M059J (cell line): ENCODE results near the gene ORAI2. TPM values are rescaled to one million over a fixed set of nuclear protein-coding genes. Genes with fewer than 3 reads are reported as not detected.

Experiments
- DNase-seq: peaks from one replicate; pipeline ENCODE4 v3.0.0-alpha.2; 2012; ENCODE audit warnings: low read depth
- total RNA-seq: library from RNA; depleted of rRNA; stranded (reverse); fragments of >200 nt; shearing (Covaris generic); gene quantifications from 2 replicates; pipeline ENCODE4 v1.2.3, GENCODE V29; 2014

The ORAI2 gene
- total RNA-seq, 1 experiment from 2014 or later = 67.0 TPM

- no peak for DNase-seq
These were observed 17.6 kb upstream of the ORAI2 start for GRCh38 chr7:102415685-102416225.

- DNase-seq = no peak
These were observed 17.0 kb upstream of the ORAI2 start for GRCh38 chr7:102416406-102416805.

GRCh38 chr7:102417105-102417504, 16.3 kb upstream of the ORAI2 start:
- no peak for DNase-seq

GRCh38 chr7:102418592-102418991, 14.8 kb upstream of the ORAI2 start:
- DNase-seq = no peak

- no peak for DNase-seq
These were observed 11.6 kb upstream of the ORAI2 start for GRCh38 chr7:102421706-102422240.

- no peak for DNase-seq
These were observed 9.2 kb upstream of the ORAI2 start for GRCh38 chr7:102424129-102424551.

GRCh38 chr7:102424787-102425218, 8.6 kb upstream of the ORAI2 start:
- DNase-seq = no peak

- DNase-seq = no peak
These were observed 7.6 kb upstream of the ORAI2 start for GRCh38 chr7:102425639-102426267.

GRCh38 chr7:102426268-102427018, 6.9 kb upstream of the ORAI2 start:
- DNase-seq = no peak

- no peak for DNase-seq
These were observed 6.4 kb upstream of the ORAI2 start for GRCh38 chr7:102427019-102427405.

- no peak for DNase-seq
These were observed 4.1 kb upstream of the ORAI2 start for GRCh38 chr7:102429141-102429899.

- peak; percentile 80 for DNase-seq
These were observed 1.6 kb upstream of the ORAI2 start for GRCh38 chr7:102431617-102432298.

- DNase-seq = no peak
These were observed 745 bp upstream of the ORAI2 start for GRCh38 chr7:102432442-102433218.

- DNase-seq = no peak
These were observed 688 bp downstream of the ORAI2 start for GRCh38 chr7:102434039-102434486.

- no peak for DNase-seq
These were observed 2.7 kb downstream of the ORAI2 start for GRCh38 chr7:102436118-102436517.

GRCh38 chr7:102439963-102440795, 6.8 kb downstream of the ORAI2 start:
- peak; percentile 96 for DNase-seq

GRCh38 chr7:102444961-102445673, 11.7 kb downstream of the ORAI2 start:
- no peak for DNase-seq

GRCh38 chr7:102445674-102446071, 12.3 kb downstream of the ORAI2 start:
- DNase-seq = no peak
